Effector memory CD8-positive, alpha-beta T cell (primary cell): ENCODE data around the gene STK40.

Experiments used
- ATAC-seq: fragments of 150-1000 bp; cut with Tn5 transposase; replicated peaks from 2 replicates; pipeline ENCODE4 v1.10.0; 2021; ENCODE audit warnings: mild to moderate bottlenecking, moderate library complexity
- DNase-seq, 3 experiments: peaks; one replicate each; pipeline ENCODE4 v3.0.0; 2021
- H3K27ac Mint-ChIP-seq, 2 donors: one replicate each; pipeline ENCODE4 v1.8.0; 2022; ENCODE audit warnings: mild to moderate bottlenecking in 2 of 2, mixed read lengths in 2 of 2, moderate library complexity in 2 of 2
- H3K27me3 Mint-ChIP-seq, 2 donors: one replicate each; pipeline ENCODE4 v1.8.0; 2022; ENCODE audit warnings: mixed read lengths in 2 of 2
- H3K36me3 Mint-ChIP-seq: one replicate; pipeline ENCODE4 v1.8.0; 2022; ENCODE audit warnings: mild to moderate bottlenecking, moderate library complexity, mixed read lengths; ENCODE audit not compliant: insufficient read depth
- H3K4me1 Mint-ChIP-seq, 2 donors: one replicate each; pipeline ENCODE4 v1.8.0; 2022; ENCODE audit warnings: low read depth in 2 of 2, mixed read lengths in 2 of 2
- H3K4me3 Mint-ChIP-seq, 2 donors: one replicate each; pipeline ENCODE4 v1.8.0; 2022; ENCODE audit warnings: mild to moderate bottlenecking in 2 of 2, mixed read lengths in 2 of 2, moderate library complexity in 2 of 2
- H3K9me3 Mint-ChIP-seq, 2 donors: one replicate each; pipeline ENCODE4 v1.8.0; 2022; ENCODE audit warnings: mixed read lengths in 2 of 2

Gene STK40

GRCh38 chr1:36352910-36353878, 32.5 kb downstream of the STK40 start:
- no peak for ATAC-seq
- Mint-ChIP-seq H3K4me1 (peaks cover 8 to 9% of the 10 kb centered on the region in 2 donors), H3K27me3 (no peaks in the 10 kb centered on the region), H3K36me3 (peaks cover 45% of the 10 kb centered on the region), H3K27ac (peak overlapping the region in 1 of 2 donors; percentile 49), H3K9me3 (no peaks in the 10 kb centered on the region), H3K4me3 (no peak overlapping the region)
- DNase-seq: no peak

DNA sequence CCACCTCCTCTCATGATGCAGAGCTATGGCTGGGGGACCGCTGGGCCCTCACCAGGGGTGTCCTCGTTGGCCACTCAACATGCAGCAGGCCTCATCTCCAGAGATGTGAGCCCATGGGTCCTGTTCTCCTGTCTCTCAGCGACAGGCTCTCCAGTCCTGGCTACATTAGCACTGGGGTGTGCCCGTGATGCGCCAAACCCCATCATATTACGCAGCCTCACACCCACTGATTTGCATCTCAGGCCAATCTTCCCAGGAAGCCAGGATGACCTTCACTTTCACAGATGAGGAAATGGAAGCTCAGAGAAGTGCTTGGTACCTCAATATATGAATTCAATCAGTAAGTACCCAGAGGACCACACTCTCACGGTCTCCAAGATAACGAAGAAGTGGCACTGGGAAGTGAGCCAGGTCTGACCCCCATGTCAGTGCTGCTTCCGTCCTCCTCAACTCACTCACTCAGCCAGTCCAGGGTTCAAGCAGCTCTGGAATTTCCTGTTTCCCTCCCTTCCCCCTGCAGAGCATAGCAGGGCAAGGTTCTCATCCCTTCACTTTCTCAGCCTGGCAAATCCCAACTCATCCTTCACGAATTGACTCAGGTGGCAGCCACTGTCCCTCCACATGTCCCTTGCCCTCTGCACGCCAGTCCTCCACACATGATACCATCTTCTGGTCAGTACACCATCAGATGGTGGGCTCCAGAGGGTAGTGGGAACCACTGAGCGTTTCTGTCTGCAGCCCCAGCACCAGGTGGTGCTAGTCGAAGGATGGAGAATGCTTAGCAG, 33.4 kb downstream of the STK40 start:
- Mint-ChIP-seq H3K36me3 (peaks cover 46% of the 10 kb centered on the region), H3K27ac (peak overlapping the region in 1 of 2 donors; percentile 72), H3K4me1 (peaks cover 8 to 9% of the 10 kb centered on the region in 2 donors), H3K27me3 (no peaks in the 10 kb centered on the region), H3K9me3 (no peaks in the 10 kb centered on the region), H3K4me3 (no peak overlapping the region)
- no peak for DNase-seq
- no peak for ATAC-seq

- peaks cover 43% of the 10 kb centered on the region for H3K36me3 Mint-ChIP-seq
- no peak for ATAC-seq
Observed at GRCh38 chr1:36351227-36351977, 34.3 kb downstream of the STK40 start.

DNA sequence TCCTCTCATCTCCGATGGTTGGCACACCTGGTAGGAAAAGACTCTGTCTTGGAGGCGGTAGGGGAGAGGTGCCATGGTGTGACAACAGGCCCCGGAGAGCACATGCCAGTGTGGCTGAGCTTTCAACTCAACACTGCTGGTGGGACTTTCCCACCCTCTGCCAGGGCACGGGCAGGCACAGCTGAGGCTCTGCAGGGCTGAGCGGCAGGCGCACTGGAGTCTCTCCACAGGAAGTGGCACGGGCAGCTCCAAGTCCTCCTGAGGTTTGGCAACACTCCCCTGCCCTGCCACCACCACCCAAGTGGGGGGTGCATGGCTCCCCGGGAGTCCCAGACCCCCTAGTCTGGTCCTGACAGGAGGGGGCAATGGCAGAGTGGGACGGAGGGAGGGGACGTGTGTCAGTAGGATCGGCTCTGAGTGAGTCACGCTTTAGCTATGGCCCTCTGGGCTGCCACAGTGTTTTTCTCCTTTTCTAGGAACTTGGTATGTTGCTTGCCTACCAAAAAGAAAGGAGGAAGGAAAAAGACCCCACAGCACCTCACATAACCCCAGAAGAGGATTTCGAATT, 35.0 kb downstream of the STK40 start:
- H3K27ac Mint-ChIP-seq: peak overlapping the region; percentile 69 to 81
- H3K27me3 Mint-ChIP-seq: no peaks in the 10 kb centered on the region
- DNase-seq: peak in 2 of 3 experiments; percentile 27 to 29
- H3K9me3 Mint-ChIP-seq: no peaks in the 10 kb centered on the region
- peak overlapping the region; percentile 27 to 38 for H3K4me3 Mint-ChIP-seq
- peaks cover 8 to 9% of the 10 kb centered on the region in 2 donors for H3K4me1 Mint-ChIP-seq
- peaks cover 42% of the 10 kb centered on the region for H3K36me3 Mint-ChIP-seq
- peak; percentile 97 for ATAC-seq

More at GRCh38 chr1:36351227-36351977, 34.3 kb downstream of the STK40 start:
- Mint-ChIP-seq H3K27ac (peak overlapping the region in 1 of 2 donors; percentile 81), H3K9me3 (no peaks in the 10 kb centered on the region), H3K4me1 (peaks cover 8 to 9% of the 10 kb centered on the region in 2 donors), H3K4me3 (no peak overlapping the region), H3K27me3 (no peaks in the 10 kb centered on the region)
- DNase-seq: no peak

DNA sequence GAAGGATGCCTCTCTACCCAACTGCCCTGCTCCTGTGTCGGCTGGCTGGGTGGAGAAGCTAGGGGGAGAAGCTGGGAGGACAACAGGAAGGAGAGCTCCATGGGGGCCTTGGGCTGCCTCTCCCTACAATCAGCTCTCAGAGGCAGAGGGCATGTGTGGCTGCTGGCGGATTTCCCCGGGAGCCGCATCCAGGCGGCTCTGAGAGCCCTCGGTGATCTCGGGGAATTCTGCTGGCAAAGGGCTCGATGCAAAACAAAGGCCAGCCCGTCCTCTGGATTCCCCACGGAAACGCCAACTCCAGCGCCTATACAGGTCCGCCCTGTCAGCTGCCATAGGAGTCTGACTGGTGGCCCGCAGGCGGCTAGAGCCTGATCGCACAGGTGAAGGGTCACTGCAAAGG, 35.9 kb downstream of the STK40 start:
- peaks cover 5 to 11% of the 10 kb centered on the region in 2 donors for H3K4me1 Mint-ChIP-seq
- H3K36me3 Mint-ChIP-seq: peaks cover 42% of the 10 kb centered on the region
- H3K27ac Mint-ChIP-seq: peak overlapping the region in 1 of 2 donors; percentile 81
- no peak overlapping the region for H3K4me3 Mint-ChIP-seq
- no peak for DNase-seq
- H3K27me3 Mint-ChIP-seq: no peaks in the 10 kb centered on the region
- no peak for ATAC-seq
- H3K9me3 Mint-ChIP-seq: no peaks in the 10 kb centered on the region

DNA sequence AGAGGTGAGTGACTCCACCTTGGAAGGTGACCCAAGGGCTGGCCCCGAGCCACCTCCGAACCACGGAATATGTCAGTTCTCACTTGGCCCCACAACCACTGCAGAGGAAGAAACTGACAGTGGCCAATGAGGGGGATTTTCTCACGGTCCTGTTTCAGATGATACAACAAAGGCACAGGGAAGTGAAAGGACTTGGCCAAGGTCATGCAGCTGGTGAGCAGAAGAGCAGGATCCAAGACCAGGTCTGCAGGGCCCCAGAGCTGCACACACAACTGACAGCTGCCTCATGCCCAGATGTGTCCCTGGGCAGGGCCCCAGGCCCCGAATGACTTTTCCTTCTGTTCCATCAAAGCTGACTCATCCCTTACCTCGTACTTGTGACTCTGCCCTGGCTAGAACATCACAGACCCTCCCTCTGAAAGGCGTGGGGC, 36.5 kb downstream of the STK40 start:
- no peaks in the 10 kb centered on the region for H3K27me3 Mint-ChIP-seq
- no peaks in the 10 kb centered on the region for H3K9me3 Mint-ChIP-seq
- peaks cover 36% of the 10 kb centered on the region for H3K36me3 Mint-ChIP-seq
- ATAC-seq (no peak), DNase-seq (no peak)
- peak overlapping the region in 1 of 2 donors; percentile 81 for H3K27ac Mint-ChIP-seq
- no peak overlapping the region for H3K4me3 Mint-ChIP-seq
- peaks cover 5 to 11% of the 10 kb centered on the region in 2 donors for H3K4me1 Mint-ChIP-seq

- Mint-ChIP-seq H3K36me3 (peaks cover 25% of the 10 kb centered on the region), H3K27ac (peak overlapping the region in 1 of 2 donors; percentile 41), H3K4me3 (no peak overlapping the region), H3K9me3 (no peaks in the 10 kb centered on the region), H3K27me3 (no peaks in the 10 kb centered on the region), H3K4me1 (peaks cover 5 to 8% of the 10 kb centered on the region in 2 donors)
- ATAC-seq: no peak
- DNase-seq: no peak
Observed at GRCh38 chr1:36346741-36347370, 38.9 kb downstream of the STK40 start.

DNA sequence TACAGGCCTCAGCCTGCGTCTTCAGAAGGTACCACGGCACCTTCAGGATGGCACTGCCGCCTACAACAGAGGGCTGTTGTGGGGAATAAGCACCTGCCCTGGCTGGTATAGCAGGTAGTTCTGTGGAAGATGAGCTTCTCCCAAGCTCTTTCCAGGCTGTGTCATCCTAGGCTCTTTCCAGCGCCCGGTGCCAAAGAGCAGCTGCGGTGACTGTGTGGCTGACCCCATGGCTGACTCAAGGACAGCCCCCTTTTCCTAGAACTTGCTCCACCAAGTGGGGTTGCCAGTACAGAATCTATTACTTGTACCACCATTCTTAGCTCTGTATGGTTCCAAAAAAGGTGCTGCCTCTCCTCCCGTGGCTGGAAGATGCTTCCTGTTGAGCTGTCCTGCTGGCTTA, 40.4 kb downstream of the STK40 start:
- peaks cover 0 to 2% of the 10 kb centered on the region in 2 donors for H3K4me1 Mint-ChIP-seq
- no peak overlapping the region for H3K4me3 Mint-ChIP-seq
- no peak for DNase-seq
- H3K36me3 Mint-ChIP-seq: peaks cover 25% of the 10 kb centered on the region
- H3K27ac Mint-ChIP-seq: peak overlapping the region in 1 of 2 donors; percentile 75
- ATAC-seq: no peak
- H3K27me3 Mint-ChIP-seq: no peaks in the 10 kb centered on the region
- no peaks in the 10 kb centered on the region for H3K9me3 Mint-ChIP-seq

DNA sequence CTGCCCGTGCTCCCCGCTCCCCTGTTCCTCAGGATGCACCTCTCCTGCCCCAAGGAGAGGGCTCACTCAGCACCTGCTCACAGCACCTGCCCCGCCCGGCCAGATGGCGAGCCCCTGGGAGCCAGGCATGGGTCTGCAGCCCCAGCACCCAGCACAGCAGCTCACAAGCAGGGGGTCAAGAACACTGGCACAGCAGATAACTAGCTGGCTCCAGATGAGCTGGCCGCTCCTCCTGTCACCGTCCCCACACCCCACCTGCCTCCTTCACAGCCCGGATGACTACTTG, 41.4 kb downstream of the STK40 start:
- no peak overlapping the region for H3K27ac Mint-ChIP-seq
- no peaks in the 10 kb centered on the region for H3K27me3 Mint-ChIP-seq
- DNase-seq (no peak), ATAC-seq (no peak)
- H3K4me1 Mint-ChIP-seq: peaks cover 0 to 2% of the 10 kb centered on the region in 2 donors
- no peaks in the 10 kb centered on the region for H3K9me3 Mint-ChIP-seq
- H3K36me3 Mint-ChIP-seq: peaks cover 25% of the 10 kb centered on the region
- H3K4me3 Mint-ChIP-seq: no peak overlapping the region

DNA sequence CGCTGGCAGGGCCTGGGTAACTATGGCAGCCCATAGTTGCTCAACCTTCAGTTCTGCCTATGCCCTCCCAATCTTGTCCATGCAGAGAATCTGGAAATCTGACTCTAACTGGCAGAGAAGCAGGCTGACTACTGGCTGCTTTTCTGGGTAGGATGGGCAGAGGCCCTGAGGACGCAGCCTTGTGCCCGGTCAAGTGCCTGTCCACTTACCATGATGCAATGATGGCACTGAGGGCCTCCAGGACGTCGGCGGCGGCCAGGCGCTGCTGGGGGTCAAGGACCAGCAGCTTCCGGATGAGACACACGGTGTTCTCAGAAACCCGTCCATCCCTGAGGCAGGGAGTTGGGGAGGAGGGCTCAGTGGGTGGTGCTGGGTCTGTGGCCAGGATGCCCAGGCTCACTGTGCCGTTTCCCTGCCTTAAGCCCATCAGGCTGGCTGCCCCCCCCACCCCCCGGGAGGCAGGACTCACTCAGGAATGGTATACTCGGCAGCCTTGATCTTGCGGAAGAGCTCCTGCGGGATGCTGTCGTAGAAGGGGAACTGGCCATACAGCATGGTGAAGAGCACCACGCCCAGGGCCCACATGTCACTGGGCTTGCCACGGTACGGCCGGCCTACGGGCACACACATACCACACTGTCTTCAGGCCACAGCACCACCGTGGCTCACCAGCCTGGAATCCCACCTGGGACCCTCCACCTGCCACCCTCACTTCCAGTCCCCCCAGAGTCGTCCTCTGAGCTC, 41.9 kb downstream of the STK40 start:
- H3K9me3 Mint-ChIP-seq: no peaks in the 10 kb centered on the region
- H3K4me1 Mint-ChIP-seq: peaks cover 2 to 3% of the 10 kb centered on the region in 2 donors
- DNase-seq: no peak
- no peak overlapping the region for H3K4me3 Mint-ChIP-seq
- ATAC-seq: no peak
- no peaks in the 10 kb centered on the region for H3K27me3 Mint-ChIP-seq
- H3K27ac Mint-ChIP-seq: peak overlapping the region in 1 of 2 donors; percentile 23
- peaks cover 25% of the 10 kb centered on the region for H3K36me3 Mint-ChIP-seq

DNA sequence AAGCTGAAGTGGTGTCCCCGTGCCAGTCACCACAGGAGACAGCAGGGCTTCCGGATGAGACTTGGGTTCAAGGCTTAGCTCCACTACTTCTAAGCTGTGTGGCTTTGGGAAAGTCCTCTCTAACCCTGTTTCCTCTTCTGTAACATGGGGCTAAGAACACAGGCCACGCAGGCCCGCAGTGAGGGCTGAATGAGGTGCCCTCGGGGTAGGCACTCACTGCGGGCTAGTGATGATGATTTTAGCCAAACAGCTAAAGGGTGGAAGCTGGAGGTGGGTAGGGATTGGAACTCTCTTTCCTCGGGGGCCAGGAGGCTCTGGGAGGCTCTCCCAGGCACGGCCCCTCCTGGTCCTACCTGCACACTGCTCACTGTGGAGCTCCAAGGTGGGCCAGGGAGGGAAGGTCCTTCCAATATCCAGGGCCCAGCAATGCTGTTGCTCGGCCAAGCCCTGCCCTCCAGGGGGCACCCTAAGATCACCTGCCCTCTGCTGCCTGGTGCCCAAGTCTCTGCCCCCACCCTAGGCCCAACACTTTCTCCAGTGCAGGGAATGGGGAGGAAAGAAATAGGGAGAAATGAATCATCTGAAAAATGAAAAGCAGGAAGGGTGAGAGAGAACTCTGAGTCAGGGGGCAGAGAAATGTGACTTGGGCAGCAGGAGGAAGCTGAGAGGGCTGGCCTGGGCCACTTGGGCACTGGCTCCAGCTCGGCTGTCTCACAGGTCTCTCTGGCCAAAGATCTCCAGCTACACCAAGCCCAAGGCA, 43.1 kb downstream of the STK40 start:
- Mint-ChIP-seq H3K27ac (no peak overlapping the region), H3K4me3 (no peak overlapping the region), H3K27me3 (no peaks in the 10 kb centered on the region), H3K9me3 (no peaks in the 10 kb centered on the region), H3K36me3 (peaks cover 18% of the 10 kb centered on the region), H3K4me1 (peaks cover 4 to 5% of the 10 kb centered on the region in 2 donors)
- DNase-seq (peak; percentile 45 to 49 (median 46)), ATAC-seq (peak; percentile 87)
